ENCODE data around the gene MYBBP1A.
A peak's percentile ranks its signal among the peaks of the same experiment; 100 is the strongest.

DNA sequence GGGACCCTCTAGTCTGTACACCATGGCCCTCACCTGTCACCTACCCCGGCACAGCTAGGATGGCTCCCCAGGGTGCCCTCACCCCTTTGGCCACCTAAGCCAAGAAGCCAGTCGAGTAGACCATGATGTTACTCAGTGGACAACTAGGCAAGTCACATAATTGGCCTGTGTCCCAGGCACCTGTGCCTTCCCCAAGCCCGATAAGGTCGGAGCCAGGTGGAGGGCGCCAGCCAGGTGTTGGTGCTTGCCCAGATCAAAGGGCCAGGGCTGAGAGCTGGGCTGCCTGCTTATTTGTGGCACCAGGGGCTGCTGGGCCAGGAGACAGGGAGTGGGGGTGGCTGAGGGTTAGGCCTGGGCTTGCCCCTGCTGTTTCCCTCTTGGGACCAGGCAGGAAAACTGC is 39.7 kb downstream of the MYBBP1A start:
- no peak for TF ChIP-seq FOXM1 (IDR thresholded peaks at IDR 0.05; ENCODE audit: borderline replicate concordance, low read depth)
- peak; percentile 68 for TF ChIP-seq TCF12 (IDR thresholded peaks at IDR 0.05; ENCODE audit: low read depth)
- TF ChIP-seq, protein P1, sequence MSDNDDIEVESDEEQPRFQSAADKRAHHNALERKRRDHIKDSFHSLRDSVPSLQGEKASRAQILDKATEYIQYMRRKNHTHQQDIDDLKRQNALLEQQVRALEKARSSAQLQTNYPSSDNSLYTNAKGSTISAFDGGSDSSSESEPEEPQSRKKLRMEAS (IDR thresholded peaks at IDR 0.05), result no peak
- TF ChIP-seq REST (IDR thresholded peaks at IDR 0.05; ENCODE audit: low read depth), result no peak
- TF ChIP-seq TAF1 (IDR thresholded peaks at IDR 0.05; ENCODE audit: low read depth), result no peak
- 0 out of 2 replicates have a peak, but pooled peaks have one; percentile 17 for TF ChIP-seq EP300 (IDR thresholded peaks at IDR 0.05; ENCODE audit: borderline replicate concordance)
- 0 out of 2 replicates have a peak, but pooled peaks have one; percentile 24 for TF ChIP-seq NFIC (IDR thresholded peaks at IDR 0.05)
- TF ChIP-seq RAD21 (IDR thresholded peaks at IDR 0.05; ENCODE audit: low read depth), result no peak

All from Ishikawa (cell line).